HEK293 (cell line): ENCODE results near the gene CPEB2.

Experiments used
- OVOL3 ChIP-seq: fragments of 450-650 bp; formaldehyde crosslinking; IDR thresholded peaks from 2 replicates; pipeline ENCODE4 v1.5.1; 2016; ENCODE audit warnings: missing biosample characterization, missing genetic modification characterization
- ZBTB10 ChIP-seq: fragments of 450-650 bp; formaldehyde crosslinking; IDR thresholded peaks from 2 replicates; pipeline ENCODE4 v1.5.1; 2016; ENCODE audit warnings: missing biosample characterization, missing genetic modification characterization
- ZNF10 ChIP-seq: fragments of 450-650 bp; formaldehyde crosslinking; IDR thresholded peaks from 2 replicates; pipeline ENCODE4 v1.5.1; 2017; ENCODE audit warnings: missing biosample characterization, missing genetic modification characterization
- ZNF23 ChIP-seq: fragments of 450-650 bp; formaldehyde crosslinking; IDR thresholded peaks from 2 replicates; pipeline ENCODE4 v1.5.1; 2016; ENCODE audit warnings: missing biosample characterization, missing genetic modification characterization, borderline replicate concordance
- ZNF292 ChIP-seq: fragments of 450-650 bp; formaldehyde crosslinking; IDR thresholded peaks from 2 replicates; pipeline ENCODE4 v1.5.1; 2016; ENCODE audit warnings: low read depth, missing biosample characterization, missing genetic modification characterization, borderline replicate concordance
- ZNF324 ChIP-seq: fragments of 450-650 bp; formaldehyde crosslinking; IDR thresholded peaks from 2 replicates; pipeline ENCODE4 v1.5.1; 2016; ENCODE audit warnings: missing biosample characterization, missing genetic modification characterization
- ZNF521 ChIP-seq: fragments of 450-650 bp; formaldehyde crosslinking; IDR thresholded peaks from 2 replicates; pipeline ENCODE4 v1.5.1; 2017; ENCODE audit warnings: missing biosample characterization, mild to moderate bottlenecking, missing genetic modification characterization
- ZNF639 ChIP-seq: fragments of 450-650 bp; formaldehyde crosslinking; IDR thresholded peaks from 2 replicates; pipeline ENCODE4 v1.5.1; 2016; ENCODE audit warnings: missing biosample characterization, missing genetic modification characterization
- ZSCAN5A ChIP-seq: fragments of 450-650 bp; formaldehyde crosslinking; IDR thresholded peaks from 2 replicates; pipeline ENCODE4 v1.5.1; 2016; ENCODE audit warnings: missing biosample characterization, missing genetic modification characterization
- TF ChIP-seq, protein P1 (sequence below): fragments of 450-650 bp; formaldehyde crosslinking; IDR thresholded peaks from 2 replicates; pipeline ENCODE4 v1.5.1; 2016; ENCODE audit warnings: missing biosample characterization, missing genetic modification characterization
- TF ChIP-seq, protein P2 (sequence below): fragments of 450-650 bp; formaldehyde crosslinking; IDR thresholded peaks from 2 replicates; pipeline ENCODE4 v1.5.1; 2016; ENCODE audit warnings: missing biosample characterization, missing genetic modification characterization

DNA sequence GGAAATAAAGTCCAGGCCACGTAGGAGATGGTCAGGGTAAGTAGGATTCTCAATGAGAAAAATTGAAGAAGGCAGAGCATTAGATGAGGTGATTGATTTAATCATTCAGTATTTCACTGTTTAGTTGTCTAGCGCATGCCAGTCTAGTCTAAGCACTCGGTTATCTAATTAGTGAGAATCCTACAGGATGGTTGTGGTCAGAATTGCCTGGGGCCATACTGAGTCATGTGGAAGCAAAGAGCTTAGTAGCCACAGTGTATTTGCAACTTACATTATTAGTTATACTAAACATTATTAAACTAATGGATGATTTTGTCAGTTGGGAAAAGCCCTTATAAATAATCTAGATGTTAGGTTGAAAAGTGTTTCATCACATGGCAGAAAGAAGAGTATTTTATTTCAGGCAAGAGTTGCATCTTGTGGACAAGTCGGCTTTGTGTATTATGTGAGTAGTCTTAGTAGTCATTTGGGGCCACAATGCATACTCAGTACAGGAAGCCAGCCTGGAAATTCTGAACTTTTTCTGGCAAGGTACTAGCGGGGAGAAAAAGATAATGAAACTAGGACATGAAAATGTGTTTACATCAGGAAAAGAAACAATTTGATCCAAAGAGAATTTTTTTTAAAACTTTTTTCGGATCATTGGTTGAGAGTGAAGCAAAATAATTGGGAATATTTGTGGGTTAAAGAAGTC, 31.9 kb downstream of the CPEB2 start:
- no peak for TF ChIP-seq ZNF23
- TF ChIP-seq ZNF10 (tag by site-specific recombination): no peak
- no peak for TF ChIP-seq ZNF324 (tag by site-specific recombination)
- TF ChIP-seq, protein P1, sequence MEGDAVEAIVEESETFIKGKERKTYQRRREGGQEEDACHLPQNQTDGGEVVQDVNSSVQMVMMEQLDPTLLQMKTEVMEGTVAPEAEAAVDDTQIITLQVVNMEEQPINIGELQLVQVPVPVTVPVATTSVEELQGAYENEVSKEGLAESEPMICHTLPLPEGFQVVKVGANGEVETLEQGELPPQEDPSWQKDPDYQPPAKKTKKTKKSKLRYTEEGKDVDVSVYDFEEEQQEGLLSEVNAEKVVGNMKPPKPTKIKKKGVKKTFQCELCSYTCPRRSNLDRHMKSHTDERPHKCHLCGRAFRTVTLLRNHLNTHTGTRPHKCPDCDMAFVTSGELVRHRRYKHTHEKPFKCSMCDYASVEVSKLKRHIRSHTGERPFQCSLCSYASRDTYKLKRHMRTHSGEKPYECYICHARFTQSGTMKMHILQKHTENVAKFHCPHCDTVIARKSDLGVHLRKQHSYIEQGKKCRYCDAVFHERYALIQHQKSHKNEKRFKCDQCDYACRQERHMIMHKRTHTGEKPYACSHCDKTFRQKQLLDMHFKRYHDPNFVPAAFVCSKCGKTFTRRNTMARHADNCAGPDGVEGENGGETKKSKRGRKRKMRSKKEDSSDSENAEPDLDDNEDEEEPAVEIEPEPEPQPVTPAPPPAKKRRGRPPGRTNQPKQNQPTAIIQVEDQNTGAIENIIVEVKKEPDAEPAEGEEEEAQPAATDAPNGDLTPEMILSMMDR (tag by site-specific recombination): no peak
- no peak for TF ChIP-seq ZNF639 (tag by site-specific recombination)
- no peak for TF ChIP-seq ZNF292
- TF ChIP-seq ZSCAN5A (tag by site-specific recombination): no peak
- no peak for TF ChIP-seq ZNF521
- TF ChIP-seq, protein P2, sequence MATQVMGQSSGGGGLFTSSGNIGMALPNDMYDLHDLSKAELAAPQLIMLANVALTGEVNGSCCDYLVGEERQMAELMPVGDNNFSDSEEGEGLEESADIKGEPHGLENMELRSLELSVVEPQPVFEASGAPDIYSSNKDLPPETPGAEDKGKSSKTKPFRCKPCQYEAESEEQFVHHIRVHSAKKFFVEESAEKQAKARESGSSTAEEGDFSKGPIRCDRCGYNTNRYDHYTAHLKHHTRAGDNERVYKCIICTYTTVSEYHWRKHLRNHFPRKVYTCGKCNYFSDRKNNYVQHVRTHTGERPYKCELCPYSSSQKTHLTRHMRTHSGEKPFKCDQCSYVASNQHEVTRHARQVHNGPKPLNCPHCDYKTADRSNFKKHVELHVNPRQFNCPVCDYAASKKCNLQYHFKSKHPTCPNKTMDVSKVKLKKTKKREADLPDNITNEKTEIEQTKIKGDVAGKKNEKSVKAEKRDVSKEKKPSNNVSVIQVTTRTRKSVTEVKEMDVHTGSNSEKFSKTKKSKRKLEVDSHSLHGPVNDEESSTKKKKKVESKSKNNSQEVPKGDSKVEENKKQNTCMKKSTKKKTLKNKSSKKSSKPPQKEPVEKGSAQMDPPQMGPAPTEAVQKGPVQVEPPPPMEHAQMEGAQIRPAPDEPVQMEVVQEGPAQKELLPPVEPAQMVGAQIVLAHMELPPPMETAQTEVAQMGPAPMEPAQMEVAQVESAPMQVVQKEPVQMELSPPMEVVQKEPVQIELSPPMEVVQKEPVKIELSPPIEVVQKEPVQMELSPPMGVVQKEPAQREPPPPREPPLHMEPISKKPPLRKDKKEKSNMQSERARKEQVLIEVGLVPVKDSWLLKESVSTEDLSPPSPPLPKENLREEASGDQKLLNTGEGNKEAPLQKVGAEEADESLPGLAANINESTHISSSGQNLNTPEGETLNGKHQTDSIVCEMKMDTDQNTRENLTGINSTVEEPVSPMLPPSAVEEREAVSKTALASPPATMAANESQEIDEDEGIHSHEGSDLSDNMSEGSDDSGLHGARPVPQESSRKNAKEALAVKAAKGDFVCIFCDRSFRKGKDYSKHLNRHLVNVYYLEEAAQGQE (tag by site-specific recombination): no peak
- TF ChIP-seq OVOL3 (tag by site-specific recombination): no peak
- no peak for TF ChIP-seq ZBTB10 (tag by site-specific recombination)
